Stimulated activated effector memory CD8-positive, alpha-beta T cell treated with anti-CD3 and anti-CD28 coated beads, Interleukin-12 subunit alpha, Interleukin-12 subunit beta, amount 100 ng/mL, for 72 hours (primary cell): ENCODE measurements around the gene IL23R.
A peak's percentile ranks its signal among the peaks of the same experiment; 100 is the strongest.

ENCODE experiments used
- ATAC-seq: fragments of 150-1000 bp; cut with Tn5 transposase; 2 replicates; pipeline ENCODE4 v1.10.0; 2021
- DNase-seq, 2 donors: peaks; one replicate each; pipeline ENCODE4 v3.0.0; 2021 to 2022; ENCODE audit warnings: low spot score in 2 of 2
- H3K27ac Mint-ChIP-seq: one replicate; pipeline ENCODE4 v1.8.0; 2022; ENCODE audit warnings: mild to moderate bottlenecking, mixed read lengths
- H3K36me3 Mint-ChIP-seq: one replicate; pipeline ENCODE4 v1.8.0; 2022; ENCODE audit warnings: mild to moderate bottlenecking, mixed read lengths
- H3K4me1 Mint-ChIP-seq: one replicate; pipeline ENCODE4 v1.8.0; 2022; ENCODE audit warnings: mixed read lengths
- H3K4me3 Mint-ChIP-seq: one replicate; pipeline ENCODE4 v1.8.0; 2022; ENCODE audit warnings: mild to moderate bottlenecking, mixed read lengths
- H3K9me3 Mint-ChIP-seq: one replicate; pipeline ENCODE4 v1.8.0; 2022; ENCODE audit warnings: mixed read lengths

The IL23R gene

DNA sequence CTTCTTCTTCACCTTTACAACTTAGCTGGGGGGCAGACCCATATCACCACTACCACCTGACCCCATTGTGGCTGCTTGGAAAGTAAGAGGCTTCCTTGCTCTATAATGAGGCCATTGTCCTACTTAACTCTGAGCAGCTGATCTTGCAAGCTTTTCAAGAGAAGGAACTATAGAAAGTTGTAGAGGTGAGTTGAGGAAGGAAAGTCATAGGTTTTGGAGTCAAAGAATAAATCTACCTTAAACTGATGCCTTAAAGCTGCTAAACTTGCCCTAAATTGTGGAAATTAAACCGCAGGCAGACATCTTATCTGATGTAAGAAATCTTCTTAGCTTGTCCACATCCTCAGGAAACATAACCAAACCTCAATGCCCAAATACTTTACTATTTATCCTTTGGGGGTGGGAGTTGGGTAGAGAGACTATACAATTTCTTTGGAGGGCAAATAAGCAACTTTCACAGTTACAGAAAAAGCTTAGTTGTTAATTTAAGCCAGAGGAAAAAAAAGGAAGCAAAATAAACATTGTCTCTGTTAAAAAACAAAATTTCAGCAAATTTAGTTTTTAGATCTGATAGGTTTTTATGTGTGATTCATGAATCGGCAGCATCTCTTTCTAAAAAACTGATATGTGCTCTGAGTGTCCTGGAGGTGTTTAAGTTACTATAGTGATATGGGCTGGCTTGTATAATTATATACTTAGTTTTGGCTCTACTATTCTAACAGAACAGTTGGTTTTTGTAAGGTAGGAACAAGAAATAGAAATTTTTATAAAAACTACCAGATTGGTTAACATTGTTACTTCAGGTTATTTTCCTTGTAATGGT is 4.7 kb downstream of the IL23R start:
- H3K4me1 Mint-ChIP-seq, result peaks cover 38% of the 10 kb centered on the region
- peak overlapping the region; percentile 63 for H3K4me3 Mint-ChIP-seq
- ATAC-seq (peak; percentile 1), DNase-seq (no peak)
- peaks cover 3% of the 10 kb centered on the region for H3K9me3 Mint-ChIP-seq
- H3K36me3 Mint-ChIP-seq, result peaks cover 94% of the 10 kb centered on the region
- H3K27ac Mint-ChIP-seq, result peak overlapping the region; percentile 98

DNA sequence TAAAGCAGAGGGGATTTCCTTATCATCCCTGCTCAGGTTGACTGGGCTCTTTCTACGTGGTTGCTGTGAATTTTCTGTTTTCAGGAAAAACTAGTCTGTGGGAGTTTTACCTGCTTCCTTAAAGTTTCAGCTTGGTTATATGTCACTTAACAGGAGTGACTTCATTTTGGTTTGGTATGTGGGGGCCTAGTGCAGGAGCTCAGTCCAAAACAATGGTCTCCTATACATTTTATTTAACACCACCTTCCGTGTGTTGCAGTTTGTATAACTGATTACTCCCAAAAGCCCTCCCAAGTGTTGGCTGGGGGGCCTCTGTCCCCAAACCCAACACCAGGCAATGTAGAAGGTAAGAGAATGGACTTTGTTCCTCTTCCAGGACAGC is 5.3 kb downstream of the IL23R start:
- peaks cover 42% of the 10 kb centered on the region for H3K4me1 Mint-ChIP-seq
- peak overlapping the region; percentile 63 for H3K4me3 Mint-ChIP-seq
- ATAC-seq, result peak; percentile 4
- peaks cover 3% of the 10 kb centered on the region for H3K9me3 Mint-ChIP-seq
- peak in 1 of 2 donors; percentile 72 for DNase-seq
- H3K27ac Mint-ChIP-seq, result peak overlapping the region; percentile 98
- H3K36me3 Mint-ChIP-seq, result peaks cover 93% of the 10 kb centered on the region

DNA sequence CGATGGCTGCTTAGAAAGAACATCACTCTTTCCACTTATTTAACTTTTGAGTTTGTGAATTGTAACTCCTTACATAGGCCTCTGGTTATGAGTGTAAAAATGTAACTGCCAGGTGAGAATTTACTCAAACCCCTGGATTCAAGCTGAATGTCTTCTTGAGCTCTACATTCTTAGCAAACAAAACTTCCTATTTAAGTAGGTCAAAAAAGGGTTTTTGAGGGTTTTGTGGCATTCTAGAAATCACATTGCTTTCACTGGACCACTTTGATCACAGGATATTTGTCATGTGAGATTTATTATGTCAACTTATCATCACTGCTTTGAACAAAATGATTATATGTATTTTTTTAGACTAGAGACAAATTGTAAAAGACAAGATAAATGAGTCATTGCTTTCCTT is 5.7 kb downstream of the IL23R start:
- DNase-seq, result no peak
- peaks cover 91% of the 10 kb centered on the region for H3K36me3 Mint-ChIP-seq
- peak overlapping the region; percentile 98 for H3K27ac Mint-ChIP-seq
- H3K9me3 Mint-ChIP-seq, result peaks cover 3% of the 10 kb centered on the region
- H3K4me3 Mint-ChIP-seq, result peak overlapping the region; percentile 63
- ATAC-seq, result peak; percentile 80
- peaks cover 42% of the 10 kb centered on the region for H3K4me1 Mint-ChIP-seq

DNA sequence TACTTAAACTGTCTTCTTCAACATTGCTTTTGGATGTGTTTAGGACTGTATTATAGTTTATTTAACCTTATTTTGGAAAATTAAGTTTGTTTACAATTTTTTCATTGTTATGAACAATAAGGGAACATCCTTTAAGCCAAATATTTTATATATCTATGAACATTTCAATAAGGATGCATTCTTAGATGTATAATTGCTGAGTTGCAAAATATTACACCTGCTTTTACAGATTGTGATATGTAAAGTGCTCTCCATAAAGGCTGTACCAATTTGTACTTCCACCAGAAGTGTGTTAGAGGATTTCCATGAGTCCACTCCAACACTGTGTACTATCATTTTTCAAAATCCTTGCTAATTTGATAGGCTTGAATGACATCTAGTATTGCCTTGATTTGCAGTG is 7.7 kb downstream of the IL23R start:
- Mint-ChIP-seq H3K27ac (peak overlapping the region; percentile 98), H3K36me3 (peaks cover 71% of the 10 kb centered on the region), H3K4me3 (peak overlapping the region; percentile 63), H3K4me1 (peaks cover 43% of the 10 kb centered on the region), H3K9me3 (peaks cover 3% of the 10 kb centered on the region)
- no peak for ATAC-seq
- DNase-seq, result no peak

DNA sequence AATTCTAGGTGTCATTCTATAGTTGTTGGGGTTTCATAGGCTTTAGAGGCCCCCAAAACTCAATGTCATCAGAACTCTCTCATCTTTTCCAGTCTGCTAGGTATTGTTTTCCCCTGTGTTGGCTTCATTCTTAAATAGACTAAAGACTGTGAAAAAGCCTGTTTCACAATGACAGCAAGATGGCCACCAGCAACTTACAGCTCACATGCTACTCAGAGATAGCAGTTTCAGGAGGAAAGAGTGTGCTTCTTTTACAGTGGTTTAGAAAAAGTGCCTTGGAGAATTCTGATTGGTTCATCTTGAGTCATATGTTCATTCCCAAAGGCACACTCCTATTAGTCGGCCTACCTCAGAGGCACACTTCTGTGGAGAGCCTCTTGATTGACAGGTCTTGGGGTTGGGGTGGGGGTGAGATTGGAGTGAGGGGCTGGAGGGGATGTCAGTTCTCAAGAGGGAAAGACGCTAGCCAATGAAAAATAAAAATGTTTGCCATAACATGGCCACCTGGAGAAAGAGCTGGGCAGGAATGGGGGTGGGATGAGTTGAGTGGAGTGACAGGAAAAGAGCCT is 8.5 kb downstream of the IL23R start:
- peak overlapping the region; percentile 98 for H3K27ac Mint-ChIP-seq
- H3K4me3 Mint-ChIP-seq, result peak overlapping the region; percentile 59
- DNase-seq (no peak), ATAC-seq (peak; percentile 80)
- peaks cover 68% of the 10 kb centered on the region for H3K36me3 Mint-ChIP-seq
- H3K9me3 Mint-ChIP-seq, result peaks cover 3% of the 10 kb centered on the region
- peaks cover 51% of the 10 kb centered on the region for H3K4me1 Mint-ChIP-seq

DNA sequence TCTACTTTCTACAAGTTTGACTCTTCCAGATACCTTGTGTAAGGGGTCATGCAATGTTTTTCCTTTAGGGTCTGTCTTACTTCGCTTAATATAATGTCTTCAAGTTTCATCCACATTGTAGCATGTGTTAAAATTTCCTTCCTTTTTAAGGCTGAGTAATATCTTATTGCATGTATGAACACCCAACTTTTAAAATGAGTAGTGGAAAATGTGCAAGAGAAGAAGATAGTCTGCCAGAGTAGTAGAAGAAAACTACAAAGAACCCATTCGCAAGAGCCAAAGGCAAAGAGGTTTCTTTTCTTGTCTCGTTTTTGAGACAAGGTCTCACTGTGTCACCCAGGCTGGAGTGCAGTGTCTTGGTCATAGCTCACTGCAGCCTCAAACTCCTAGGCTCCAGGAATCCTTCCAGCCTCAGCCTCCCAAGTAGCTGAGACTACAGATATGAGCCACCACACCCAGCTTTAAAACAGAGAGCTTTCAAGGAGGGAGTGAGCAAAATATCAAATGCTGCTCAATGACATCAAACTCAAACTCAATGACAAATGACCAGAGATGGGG is 9.4 kb downstream of the IL23R start:
- Mint-ChIP-seq H3K9me3 (peaks cover 3% of the 10 kb centered on the region), H3K4me1 (peaks cover 53% of the 10 kb centered on the region), H3K27ac (peak overlapping the region; percentile 98), H3K4me3 (peak overlapping the region; percentile 59), H3K36me3 (peaks cover 63% of the 10 kb centered on the region)
- DNase-seq (peak in 1 of 2 donors; percentile 66), ATAC-seq (peak; percentile 56)

DNA sequence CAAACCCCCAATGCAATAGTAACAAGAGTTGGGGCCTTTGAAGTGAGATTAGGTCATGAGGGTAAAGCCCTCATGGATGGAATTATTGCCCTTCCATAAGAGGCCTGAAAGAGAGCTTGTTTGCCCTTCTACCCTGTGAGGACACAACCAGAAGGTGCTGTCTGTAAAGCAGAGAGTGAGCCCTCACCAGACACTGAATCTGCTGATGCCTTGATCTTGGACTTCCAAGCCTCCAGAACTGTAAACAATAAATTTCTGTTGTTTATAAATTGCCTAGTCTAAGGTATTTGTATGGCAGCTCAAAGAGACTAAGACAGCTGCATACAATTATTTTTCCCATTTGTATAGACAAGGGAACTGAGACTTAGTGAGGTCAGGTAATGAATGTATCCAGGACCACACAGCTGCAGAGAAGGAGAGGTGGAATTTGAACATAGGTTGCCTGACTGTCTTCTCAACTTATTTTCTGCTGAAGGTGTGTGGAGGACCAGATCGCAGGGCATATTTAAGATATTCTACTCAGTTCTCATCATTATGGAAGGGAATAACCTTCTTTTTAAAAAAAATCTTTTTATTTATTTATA is 18.7 kb downstream of the IL23R start:
- peaks cover 43% of the 10 kb centered on the region for H3K36me3 Mint-ChIP-seq
- H3K4me1 Mint-ChIP-seq, result peaks cover 16% of the 10 kb centered on the region
- no peaks in the 10 kb centered on the region for H3K9me3 Mint-ChIP-seq
- no peak overlapping the region for H3K27ac Mint-ChIP-seq
- no peak for DNase-seq
- ATAC-seq, result no peak
- H3K4me3 Mint-ChIP-seq, result no peak overlapping the region

DNA sequence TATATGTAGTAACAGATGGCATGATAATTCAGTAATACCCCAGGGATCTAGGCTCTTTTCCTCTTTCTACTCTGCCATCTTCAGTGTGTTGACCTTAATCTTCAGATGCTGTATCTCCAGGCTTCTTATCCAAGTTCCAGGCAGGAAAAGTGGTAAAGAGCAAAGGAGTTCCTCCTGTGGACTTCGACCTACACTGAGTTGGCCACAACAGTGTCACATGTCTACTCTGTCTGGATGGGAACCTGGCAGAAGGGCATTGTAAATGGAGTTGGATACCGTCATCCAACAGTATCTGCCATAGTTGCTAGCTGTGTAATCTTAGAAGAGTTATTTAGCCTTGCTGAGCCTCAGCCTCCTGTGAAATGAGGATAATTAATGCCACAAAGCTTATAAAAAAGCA is 21.9 kb downstream of the IL23R start:
- Mint-ChIP-seq H3K4me3 (no peak overlapping the region), H3K9me3 (no peaks in the 10 kb centered on the region), H3K27ac (no peak overlapping the region), H3K4me1 (no peaks in the 10 kb centered on the region), H3K36me3 (peaks cover 34% of the 10 kb centered on the region)
- DNase-seq (no peak), ATAC-seq (no peak)

DNA sequence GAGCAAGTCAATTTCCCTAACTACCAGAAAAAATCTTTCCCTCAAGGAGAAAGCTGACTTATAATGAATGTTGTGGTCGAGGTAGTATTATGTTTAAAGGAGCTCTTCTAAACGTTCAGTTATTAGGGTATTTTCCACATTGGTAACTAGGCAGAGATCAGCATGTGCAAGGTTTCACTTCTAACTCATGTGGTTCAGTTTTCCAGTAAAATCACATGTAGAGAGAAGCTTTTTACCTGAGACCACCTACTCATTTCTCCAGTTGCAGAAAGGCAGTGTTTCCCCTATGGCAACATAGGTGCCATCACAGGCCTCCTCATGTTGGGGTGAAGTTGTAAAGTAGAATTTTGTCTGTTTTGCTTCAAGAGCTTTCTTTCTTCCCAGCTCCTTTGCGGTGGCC is 23.7 kb downstream of the IL23R start:
- Mint-ChIP-seq H3K4me1 (no peaks in the 10 kb centered on the region), H3K27ac (no peak overlapping the region), H3K4me3 (peak overlapping the region; percentile 5), H3K9me3 (no peaks in the 10 kb centered on the region), H3K36me3 (peaks cover 24% of the 10 kb centered on the region)
- no peak for DNase-seq
- ATAC-seq, result no peak

DNA sequence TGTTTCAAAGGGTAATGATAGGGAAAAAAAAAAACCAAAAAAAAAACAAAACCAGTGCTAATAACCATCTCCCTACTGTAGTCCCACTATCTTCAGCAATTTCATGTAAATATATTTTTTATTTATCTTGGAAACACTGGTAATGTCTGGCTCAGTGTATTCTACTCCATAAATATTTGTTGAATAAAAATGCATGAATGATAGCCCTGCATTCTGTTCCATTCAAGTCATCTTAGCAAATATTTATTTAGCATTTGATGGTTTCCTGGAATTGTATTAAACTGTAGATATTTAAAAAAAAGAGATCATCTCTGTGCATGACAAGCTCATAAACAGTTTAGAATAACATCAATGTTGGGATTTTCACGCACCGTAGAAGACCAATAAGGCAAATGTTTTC is 24.2 kb downstream of the IL23R start:
- DNase-seq, result no peak
- H3K9me3 Mint-ChIP-seq, result no peaks in the 10 kb centered on the region
- H3K4me3 Mint-ChIP-seq, result peak overlapping the region; percentile 5
- no peak overlapping the region for H3K27ac Mint-ChIP-seq
- no peak for ATAC-seq
- H3K36me3 Mint-ChIP-seq, result peaks cover 23% of the 10 kb centered on the region
- no peaks in the 10 kb centered on the region for H3K4me1 Mint-ChIP-seq

DNA sequence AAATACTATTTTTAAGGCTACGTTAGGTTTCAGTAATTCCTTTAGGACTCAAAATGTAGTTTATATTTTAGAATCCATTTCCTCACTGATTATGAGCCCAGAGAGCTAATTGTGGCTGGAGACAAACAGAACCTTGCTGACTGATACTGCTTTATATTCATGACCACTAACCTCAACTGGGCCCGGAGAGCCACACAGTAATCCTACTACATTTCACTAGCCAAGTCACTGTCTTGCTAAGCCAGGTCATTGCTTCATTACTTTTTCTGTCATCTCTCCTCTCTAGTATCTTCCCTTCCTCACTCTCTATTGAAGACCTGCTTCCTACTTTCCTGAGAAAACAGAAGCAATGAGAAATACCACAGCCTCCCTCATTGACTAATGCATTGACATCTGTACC is 24.7 kb downstream of the IL23R start:
- ATAC-seq, result peak; percentile 72
- Mint-ChIP-seq H3K36me3 (peaks cover 19% of the 10 kb centered on the region), H3K9me3 (no peaks in the 10 kb centered on the region), H3K4me1 (no peaks in the 10 kb centered on the region), H3K27ac (no peak overlapping the region), H3K4me3 (no peak overlapping the region)
- no peak for DNase-seq

DNA sequence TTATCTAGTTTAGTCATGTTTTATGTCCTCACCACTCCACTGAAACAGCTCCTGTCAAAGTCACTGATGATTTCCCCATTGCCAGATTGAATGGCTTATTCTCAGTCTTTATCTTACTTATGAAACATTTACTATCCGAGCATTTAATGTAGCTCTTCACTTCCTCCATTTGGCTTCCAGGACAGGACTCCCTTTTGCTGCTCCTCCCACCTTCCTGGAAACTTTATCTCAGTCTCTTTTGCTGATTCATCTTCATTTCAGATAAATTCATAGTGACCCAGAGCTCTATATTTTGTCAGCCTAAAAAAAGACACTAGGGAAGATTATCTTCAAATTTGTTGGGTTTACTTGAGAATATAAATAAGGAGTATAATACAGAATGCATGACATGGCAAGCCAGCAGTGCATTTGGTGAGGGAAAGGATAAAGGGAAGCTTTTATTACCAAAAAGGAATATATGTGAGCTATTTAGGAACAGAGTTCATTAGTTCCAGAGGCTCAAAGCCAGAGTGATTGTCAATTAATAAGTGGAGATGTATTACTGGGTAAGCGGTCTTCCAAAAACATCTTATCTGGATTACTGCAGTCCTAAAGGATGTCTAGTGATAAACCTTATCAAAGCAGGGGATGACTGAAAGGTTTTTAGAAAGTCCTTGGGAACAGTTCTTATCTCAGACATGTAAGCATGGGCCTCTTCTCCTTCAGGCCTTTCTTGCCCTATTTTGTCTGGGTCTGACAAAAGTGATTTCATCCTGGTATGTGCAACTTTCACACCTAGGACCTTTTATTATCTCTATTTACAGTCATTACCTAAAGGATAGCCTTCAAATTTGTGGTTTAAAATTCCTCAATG is 25.6 kb downstream of the IL23R start:
- ATAC-seq, result peak; percentile 39
- DNase-seq, result no peak
- peaks cover 4% of the 10 kb centered on the region for H3K4me1 Mint-ChIP-seq
- no peak overlapping the region for H3K27ac Mint-ChIP-seq
- peaks cover 22% of the 10 kb centered on the region for H3K36me3 Mint-ChIP-seq
- H3K9me3 Mint-ChIP-seq, result no peaks in the 10 kb centered on the region
- H3K4me3 Mint-ChIP-seq, result no peak overlapping the region

DNA sequence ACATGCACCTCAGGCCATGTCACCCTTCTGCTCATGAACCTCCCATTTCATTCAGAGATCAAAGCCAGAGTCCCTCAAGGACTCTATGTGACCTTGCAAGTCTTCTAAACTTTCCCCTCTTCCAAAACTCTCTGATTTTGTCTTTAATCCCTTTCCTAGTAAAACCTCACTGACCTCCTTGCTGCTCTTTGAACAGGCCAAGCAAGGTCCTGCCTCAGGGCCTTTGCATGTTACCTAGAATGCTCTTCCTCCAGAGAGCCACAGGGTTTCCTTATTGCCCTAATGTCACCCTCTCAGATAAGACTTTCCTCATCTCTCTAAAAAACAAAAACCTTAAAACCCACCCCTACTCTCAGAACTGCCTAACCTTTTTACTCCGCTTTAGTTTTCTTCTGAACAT is 26.6 kb downstream of the IL23R start:
- Mint-ChIP-seq H3K4me3 (no peak overlapping the region), H3K9me3 (no peaks in the 10 kb centered on the region), H3K27ac (no peak overlapping the region), H3K4me1 (peaks cover 14% of the 10 kb centered on the region), H3K36me3 (peaks cover 25% of the 10 kb centered on the region)
- DNase-seq, result no peak
- ATAC-seq, result peak; percentile 64

DNA sequence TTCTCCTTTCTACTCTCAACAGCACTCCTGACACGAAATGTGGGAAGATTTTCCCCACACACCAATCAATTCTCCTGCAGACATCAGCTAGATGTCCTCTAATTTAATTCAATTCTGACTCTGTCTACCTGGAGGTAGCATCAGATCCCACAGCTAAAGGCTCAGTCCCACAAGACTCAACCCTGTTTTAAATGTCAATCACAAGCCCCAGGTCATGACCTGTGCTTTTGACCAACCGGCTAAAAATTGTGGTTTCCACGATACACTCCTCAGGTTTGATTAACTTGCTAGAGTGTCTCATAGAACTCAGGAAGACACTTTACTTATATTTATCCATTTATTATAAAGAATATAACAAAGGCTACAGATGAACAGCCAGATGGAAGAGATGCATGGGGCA is 27.4 kb downstream of the IL23R start:
- ATAC-seq, result no peak

More for the DNA sequence above, 27.4 kb downstream of the IL23R start:
- no peaks in the 10 kb centered on the region for H3K9me3 Mint-ChIP-seq
- H3K27ac Mint-ChIP-seq, result no peak overlapping the region
- H3K36me3 Mint-ChIP-seq, result peaks cover 28% of the 10 kb centered on the region
- DNase-seq, result no peak
- peak overlapping the region; percentile 28 for H3K4me3 Mint-ChIP-seq
- peaks cover 15% of the 10 kb centered on the region for H3K4me1 Mint-ChIP-seq
